H1 (cell line): Measurements from ENCODE around the gene ZNF615. TPM values are rescaled to one million over a fixed set of nuclear protein-coding genes. Genes with fewer than 3 reads are reported as not detected.

ENCODE experiments used
- EGR1 ChIP-seq: IDR thresholded peaks from 2 replicates; pipeline ENCODE4 v1.6.1; 2011; ENCODE audit warnings: low read depth, low read length, borderline replicate concordance
- JUND ChIP-seq: IDR thresholded peaks from 2 replicates; pipeline ENCODE4 v1.6.1; 2011; ENCODE audit warnings: mild to moderate bottlenecking, improper control_type of control experiment, low read length
- KDM1A ChIP-seq: fragments of 200-600, 300-600 bp; sonication (generic); IDR thresholded peaks from 2 replicates; pipeline ENCODE4 v1.7.1; 2016; ENCODE audit warnings: mild to moderate bottlenecking, low read length, borderline replicate concordance
- polyA plus RNA-seq, 7 experiments: library from polyadenylated mRNA; depleted of rRNA in 3 of 7; stranded (reverse) in 5 of 7; unstranded in 2 of 7; fragments of >200 nt in 5 of 7; fragments of 200-250 nt in 2 of 7; gene quantifications; 1 replicate in 5 of 7; 2 replicates in 1 of 7; 4 replicates in 1 of 7; pipeline versions ENCODE4 v1.2.1 to v1.2.3, GENCODE V29; 2011 to 2013; ENCODE audit warnings: missing spikeins in 2 of 7, mixed read lengths in 2 of 7
- total RNA-seq: library from RNA; stranded (reverse); fragmentation: NEBNext Ultra II Directional; extraction: Animal tissue kit (Norgen Biotek cat#: 25700); gene quantifications from 2 replicates; pipeline ENCODE4 v1.2.1, GENCODE V29; 2021
- TF ChIP-seq, protein P1 (sequence below): fragments of 300-600 bp; sonication (generic); IDR thresholded peaks from 2 replicates; pipeline ENCODE4 v1.7.1; 2012; ENCODE audit warnings: low read length, moderate library complexity, mild to moderate bottlenecking, inconsistent platforms; ENCODE audit not compliant: insufficient replicate concordance

ZNF615 gene
- total and polyA plus RNA-seq, 2 of the 8 experiments (the other 6 are each of a cell fraction or from before 2014, with no cell fraction given), result 2.8 to 7.5 TPM

DNA sequence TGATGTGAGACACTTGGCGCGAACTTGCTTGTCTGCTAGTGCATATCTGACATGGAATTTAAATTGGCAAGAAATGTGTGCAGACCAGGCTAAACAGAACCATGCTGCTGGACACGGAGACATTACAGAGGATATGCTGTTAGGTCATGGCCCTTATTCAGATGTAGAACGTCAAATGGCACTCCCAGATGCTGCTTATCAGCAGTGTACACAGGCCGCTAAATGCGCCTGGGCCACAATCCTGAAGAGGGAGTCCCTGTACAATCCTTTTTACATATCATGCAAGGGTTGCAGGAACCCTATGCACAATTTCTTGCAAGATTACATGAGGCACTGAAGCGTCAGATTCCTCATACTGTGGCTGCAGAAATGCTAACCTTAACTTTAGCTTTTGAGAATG, 30.7 kb downstream of the ZNF615 start (continued):
- TF ChIP-seq, protein P1, sequence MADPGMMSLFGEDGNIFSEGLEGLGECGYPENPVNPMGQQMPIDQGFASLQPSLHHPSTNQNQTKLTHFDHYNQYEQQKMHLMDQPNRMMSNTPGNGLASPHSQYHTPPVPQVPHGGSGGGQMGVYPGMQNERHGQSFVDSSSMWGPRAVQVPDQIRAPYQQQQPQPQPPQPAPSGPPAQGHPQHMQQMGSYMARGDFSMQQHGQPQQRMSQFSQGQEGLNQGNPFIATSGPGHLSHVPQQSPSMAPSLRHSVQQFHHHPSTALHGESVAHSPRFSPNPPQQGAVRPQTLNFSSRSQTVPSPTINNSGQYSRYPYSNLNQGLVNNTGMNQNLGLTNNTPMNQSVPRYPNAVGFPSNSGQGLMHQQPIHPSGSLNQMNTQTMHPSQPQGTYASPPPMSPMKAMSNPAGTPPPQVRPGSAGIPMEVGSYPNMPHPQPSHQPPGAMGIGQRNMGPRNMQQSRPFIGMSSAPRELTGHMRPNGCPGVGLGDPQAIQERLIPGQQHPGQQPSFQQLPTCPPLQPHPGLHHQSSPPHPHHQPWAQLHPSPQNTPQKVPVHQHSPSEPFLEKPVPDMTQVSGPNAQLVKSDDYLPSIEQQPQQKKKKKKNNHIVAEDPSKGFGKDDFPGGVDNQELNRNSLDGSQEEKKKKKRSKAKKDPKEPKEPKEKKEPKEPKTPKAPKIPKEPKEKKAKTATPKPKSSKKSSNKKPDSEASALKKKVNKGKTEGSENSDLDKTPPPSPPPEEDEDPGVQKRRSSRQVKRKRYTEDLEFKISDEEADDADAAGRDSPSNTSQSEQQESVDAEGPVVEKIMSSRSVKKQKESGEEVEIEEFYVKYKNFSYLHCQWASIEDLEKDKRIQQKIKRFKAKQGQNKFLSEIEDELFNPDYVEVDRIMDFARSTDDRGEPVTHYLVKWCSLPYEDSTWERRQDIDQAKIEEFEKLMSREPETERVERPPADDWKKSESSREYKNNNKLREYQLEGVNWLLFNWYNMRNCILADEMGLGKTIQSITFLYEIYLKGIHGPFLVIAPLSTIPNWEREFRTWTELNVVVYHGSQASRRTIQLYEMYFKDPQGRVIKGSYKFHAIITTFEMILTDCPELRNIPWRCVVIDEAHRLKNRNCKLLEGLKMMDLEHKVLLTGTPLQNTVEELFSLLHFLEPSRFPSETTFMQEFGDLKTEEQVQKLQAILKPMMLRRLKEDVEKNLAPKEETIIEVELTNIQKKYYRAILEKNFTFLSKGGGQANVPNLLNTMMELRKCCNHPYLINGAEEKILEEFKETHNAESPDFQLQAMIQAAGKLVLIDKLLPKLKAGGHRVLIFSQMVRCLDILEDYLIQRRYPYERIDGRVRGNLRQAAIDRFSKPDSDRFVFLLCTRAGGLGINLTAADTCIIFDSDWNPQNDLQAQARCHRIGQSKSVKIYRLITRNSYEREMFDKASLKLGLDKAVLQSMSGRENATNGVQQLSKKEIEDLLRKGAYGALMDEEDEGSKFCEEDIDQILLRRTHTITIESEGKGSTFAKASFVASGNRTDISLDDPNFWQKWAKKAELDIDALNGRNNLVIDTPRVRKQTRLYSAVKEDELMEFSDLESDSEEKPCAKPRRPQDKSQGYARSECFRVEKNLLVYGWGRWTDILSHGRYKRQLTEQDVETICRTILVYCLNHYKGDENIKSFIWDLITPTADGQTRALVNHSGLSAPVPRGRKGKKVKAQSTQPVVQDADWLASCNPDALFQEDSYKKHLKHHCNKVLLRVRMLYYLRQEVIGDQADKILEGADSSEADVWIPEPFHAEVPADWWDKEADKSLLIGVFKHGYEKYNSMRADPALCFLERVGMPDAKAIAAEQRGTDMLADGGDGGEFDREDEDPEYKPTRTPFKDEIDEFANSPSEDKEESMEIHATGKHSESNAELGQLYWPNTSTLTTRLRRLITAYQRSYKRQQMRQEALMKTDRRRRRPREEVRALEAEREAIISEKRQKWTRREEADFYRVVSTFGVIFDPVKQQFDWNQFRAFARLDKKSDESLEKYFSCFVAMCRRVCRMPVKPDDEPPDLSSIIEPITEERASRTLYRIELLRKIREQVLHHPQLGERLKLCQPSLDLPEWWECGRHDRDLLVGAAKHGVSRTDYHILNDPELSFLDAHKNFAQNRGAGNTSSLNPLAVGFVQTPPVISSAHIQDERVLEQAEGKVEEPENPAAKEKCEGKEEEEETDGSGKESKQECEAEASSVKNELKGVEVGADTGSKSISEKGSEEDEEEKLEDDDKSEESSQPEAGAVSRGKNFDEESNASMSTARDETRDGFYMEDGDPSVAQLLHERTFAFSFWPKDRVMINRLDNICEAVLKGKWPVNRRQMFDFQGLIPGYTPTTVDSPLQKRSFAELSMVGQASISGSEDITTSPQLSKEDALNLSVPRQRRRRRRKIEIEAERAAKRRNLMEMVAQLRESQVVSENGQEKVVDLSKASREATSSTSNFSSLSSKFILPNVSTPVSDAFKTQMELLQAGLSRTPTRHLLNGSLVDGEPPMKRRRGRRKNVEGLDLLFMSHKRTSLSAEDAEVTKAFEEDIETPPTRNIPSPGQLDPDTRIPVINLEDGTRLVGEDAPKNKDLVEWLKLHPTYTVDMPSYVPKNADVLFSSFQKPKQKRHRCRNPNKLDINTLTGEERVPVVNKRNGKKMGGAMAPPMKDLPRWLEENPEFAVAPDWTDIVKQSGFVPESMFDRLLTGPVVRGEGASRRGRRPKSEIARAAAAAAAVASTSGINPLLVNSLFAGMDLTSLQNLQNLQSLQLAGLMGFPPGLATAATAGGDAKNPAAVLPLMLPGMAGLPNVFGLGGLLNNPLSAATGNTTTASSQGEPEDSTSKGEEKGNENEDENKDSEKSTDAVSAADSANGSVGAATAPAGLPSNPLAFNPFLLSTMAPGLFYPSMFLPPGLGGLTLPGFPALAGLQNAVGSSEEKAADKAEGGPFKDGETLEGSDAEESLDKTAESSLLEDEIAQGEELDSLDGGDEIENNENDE, result no peak
- TF ChIP-seq JUND, result no peak
- no peak for TF ChIP-seq EGR1
- TF ChIP-seq KDM1A, result no peak
